Superior temporal gyrus (tissue), 1 donor: ENCODE measurements around the gene CDH2.
A peak's percentile ranks its signal among the peaks of the same experiment; 100 is the strongest.

ENCODE experiments used
- DNase-seq: peaks from one replicate; pipeline ENCODE4 v3.0.0-alpha.2; 2016; ENCODE audit errors: extremely low spot score

CDH2 gene

GRCh38 chr18:28176948-28177827 lies at the start of gene CDH2:
Gene CDH2 (minus strand): TSS chr18:28177130. CDS start chr18:28177022, 108 bp downstream.
- peak; percentile 73 for DNase-seq

- DNase-seq, result no peak
Observed at GRCh38 chr18:28212060-28212459, 35.1 kb upstream of the CDH2 start.

DNA sequence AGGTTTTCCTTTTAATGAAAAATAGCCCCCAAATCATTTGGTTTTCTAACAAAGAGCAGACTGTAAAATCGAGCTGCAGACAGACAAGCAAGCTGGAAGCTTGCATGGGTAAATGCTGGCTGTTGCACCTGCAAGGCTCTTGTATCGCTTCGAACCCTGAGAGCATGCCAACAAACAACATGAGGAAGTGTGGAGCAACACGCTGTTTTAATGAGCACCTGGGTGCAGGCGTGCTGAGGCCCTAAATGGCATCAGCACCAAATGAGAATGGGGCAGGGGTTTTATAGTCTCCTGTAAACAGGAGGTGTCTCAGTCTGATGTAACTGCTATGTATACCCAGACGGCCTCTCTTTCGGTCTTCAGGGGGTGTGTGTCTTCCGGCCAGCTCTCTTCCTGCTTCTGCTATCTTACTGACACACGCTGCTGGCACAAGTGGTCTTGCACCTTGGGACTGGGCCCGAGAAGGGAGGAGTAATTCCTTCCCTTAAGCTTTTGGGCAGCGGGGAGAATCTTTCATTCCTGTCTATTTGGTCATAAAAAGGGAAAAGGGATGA lies 31.9 kb upstream of the CDH2 start:
- no peak for DNase-seq

GRCh38 chr18:28208268-28208667 lies 31.3 kb upstream of the CDH2 start:
- no peak for DNase-seq

- DNase-seq, result no peak
Observed at GRCh38 chr18:28204154-28204553, 27.2 kb upstream of the CDH2 start.

- DNase-seq, result no peak
Observed at GRCh38 chr18:28201056-28201455, 24.1 kb upstream of the CDH2 start.

DNA sequence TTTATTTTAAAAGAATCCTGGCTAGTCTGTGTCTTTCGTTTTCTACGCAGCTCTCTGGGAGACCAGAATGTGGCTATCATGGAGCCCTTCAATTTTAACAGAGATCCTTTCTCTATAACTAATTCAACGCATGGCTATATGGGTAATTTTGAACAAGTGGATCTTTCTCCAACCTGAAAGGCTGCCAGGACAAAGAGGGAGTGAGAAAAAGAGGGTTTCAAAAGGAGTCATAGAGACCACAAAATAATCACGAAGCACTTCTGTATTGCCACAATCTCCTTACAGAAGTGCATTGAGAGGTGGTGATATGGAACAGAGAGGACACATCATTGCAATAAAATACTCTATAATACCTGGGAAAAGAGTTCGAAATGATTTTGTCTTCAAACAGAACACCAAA lies 21.7 kb upstream of the CDH2 start:
- DNase-seq, result no peak

GRCh38 chr18:28193177-28193778 lies 16.3 kb upstream of the CDH2 start:
- DNase-seq, result no peak

DNA sequence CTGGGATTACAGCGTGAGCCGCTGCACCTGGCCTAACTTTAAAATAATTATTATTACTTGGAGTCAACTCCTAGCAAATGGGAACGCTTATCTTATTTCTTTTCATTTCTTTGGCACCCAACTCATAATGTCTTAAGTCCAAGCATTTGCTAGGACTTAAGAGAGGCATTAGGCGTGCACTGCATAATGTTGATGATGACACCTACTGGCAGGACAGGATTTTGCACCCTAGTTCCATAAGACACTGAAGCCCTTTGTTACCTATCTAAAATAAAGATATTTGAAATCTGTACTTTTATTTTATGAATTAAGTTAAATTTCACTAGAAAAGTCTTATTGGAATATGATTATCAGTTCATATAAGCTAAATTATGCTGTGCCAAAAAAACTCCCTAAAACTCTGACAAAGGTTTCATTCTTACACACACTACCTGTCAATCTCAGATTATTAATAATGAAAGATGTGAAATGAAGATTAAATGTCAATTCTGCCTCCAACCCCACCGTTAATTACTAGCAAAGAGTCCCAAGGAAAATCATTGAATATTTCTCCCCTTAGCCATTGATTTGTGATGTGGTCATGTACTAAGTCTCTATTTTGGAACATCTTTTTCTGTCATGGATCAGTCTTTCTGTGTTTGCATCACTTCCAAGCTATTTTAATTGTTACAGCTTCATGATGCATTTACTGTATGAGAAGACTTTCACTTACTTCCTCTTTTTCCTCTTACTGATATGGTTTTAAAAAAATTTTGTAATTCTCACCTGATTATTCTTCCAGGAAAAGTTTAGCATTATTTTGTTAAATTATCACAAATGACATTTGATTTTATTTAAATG lies 12.7 kb upstream of the CDH2 start:
- no peak for DNase-seq

GRCh38 chr18:28185121-28185520 lies 8.2 kb upstream of the CDH2 start:
- no peak for DNase-seq

DNA sequence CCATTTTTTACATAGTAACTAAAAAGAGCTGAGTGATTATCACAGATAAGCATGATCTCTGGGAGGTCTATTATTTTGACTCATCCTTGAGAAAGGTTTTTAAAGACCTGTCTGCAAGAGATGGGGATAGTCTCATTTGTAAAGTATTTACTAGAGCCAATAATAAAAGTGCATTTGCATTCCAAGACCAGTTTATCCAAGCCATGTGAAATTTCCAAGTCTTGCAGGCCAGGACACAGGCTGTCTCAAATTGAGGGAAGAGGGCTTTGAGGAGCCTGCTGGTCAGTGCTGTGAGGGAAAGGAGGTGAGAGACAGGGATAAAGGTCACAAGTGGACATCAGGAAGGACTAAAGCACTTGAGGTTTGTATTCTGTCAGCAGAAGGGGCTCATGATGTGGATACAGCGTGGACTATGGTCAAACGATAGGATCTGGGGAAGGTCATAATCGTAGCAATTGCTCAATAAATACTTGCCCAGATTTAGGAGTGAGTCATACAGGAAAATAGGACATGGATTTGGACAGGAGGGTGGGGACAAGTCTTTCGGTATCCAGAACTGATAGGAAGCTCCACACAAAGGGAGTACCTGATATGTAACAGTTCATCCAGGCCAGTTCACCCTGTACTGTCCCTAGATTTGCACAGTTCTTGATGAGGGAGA lies 6.6 kb upstream of the CDH2 start:
- no peak for DNase-seq

DNA sequence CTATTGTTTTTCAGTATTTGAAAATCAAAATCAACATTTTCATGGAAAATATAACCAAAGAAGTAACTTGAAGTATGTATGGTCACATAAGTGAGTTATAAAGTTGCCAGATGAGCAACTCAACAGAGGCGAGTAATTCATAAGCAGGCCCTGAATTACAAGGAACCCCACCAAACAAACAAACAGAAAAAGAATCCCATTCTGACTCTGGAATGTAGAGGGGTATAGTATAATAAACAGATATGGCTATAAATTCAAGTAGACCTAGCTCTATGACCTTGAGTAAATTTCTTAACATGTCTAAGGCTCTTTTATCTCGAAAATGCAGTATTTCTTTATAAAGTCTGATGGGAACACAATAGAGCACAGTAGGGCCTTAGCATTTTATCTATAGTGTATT lies 4.7 kb upstream of the CDH2 start:
- DNase-seq, result no peak

DNA sequence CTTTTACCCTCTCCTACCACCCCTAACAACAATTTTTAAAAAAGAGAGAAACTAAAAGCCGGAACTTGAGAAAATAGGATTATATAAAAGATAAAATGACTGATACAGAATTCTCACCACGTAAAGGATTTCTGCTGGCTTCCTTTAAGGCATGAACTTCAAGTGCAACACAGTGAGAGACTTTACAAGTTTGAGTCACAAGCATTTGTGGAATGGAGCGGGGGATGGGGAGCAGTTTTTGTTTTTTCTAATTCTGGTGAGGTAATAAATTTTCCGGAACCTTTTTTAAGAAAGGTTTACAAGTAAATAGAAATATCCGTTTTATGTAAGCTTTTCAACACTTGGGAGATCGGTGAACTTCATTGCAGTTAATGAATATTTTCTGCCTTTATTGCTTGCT lies 1.8 kb upstream of the CDH2 start:
- no peak for DNase-seq

GRCh38 chr18:28177828-28178635 lies 1.1 kb upstream of the CDH2 start:
- DNase-seq, result no peak

DNA sequence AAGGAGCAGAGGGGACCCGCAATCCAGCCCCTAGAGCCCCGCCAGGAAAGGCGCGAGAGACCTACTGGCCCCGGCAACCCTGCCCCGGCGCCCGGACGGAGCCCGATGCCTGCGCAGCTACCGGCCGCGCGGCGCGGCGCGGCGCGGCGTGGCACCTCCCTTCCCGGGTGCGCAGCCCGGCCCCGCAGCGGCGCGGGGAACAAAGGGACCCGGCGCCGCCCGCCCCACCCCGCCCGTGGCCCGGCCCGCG lies 307 bp downstream of the CDH2 start:
- no peak for DNase-seq

DNA sequence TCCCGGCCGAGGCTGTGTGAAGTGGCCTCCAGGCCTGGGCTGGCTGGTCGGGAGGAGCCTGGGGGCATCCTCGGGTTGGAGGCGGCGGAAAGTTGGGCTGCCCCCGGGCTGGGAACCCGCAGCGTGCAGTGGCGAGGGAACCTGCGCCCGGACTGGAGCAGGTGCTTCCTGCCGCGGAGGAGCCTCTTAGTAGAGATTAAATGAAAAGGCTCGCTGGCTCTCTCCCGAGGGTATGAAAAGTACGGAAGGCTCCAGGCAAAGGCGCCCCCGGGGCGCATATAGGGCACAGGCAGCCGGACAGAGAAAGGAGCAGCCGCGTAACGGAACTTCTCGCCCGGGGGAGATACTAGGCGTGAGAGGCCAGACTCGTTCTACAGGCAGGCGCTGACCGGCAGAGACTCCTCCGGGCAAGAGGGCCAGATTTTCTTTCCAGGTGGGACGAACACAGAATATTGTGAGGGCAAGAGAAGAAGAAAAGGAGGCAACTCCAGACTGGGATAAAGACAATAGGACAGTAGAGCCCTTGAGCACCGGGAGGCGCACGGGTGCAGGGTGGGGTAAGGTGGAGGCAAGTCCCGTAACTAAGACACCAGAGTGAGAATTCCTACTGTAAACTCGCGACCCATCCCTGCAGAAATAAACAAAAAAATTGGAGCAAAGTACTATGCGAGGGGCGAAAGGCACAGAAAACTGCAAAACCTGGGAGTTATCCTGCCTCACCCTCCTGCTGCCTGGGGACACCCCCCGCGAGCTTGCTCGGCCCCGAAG lies 816 bp downstream of the CDH2 start:
- DNase-seq, result peak; percentile 62

DNA sequence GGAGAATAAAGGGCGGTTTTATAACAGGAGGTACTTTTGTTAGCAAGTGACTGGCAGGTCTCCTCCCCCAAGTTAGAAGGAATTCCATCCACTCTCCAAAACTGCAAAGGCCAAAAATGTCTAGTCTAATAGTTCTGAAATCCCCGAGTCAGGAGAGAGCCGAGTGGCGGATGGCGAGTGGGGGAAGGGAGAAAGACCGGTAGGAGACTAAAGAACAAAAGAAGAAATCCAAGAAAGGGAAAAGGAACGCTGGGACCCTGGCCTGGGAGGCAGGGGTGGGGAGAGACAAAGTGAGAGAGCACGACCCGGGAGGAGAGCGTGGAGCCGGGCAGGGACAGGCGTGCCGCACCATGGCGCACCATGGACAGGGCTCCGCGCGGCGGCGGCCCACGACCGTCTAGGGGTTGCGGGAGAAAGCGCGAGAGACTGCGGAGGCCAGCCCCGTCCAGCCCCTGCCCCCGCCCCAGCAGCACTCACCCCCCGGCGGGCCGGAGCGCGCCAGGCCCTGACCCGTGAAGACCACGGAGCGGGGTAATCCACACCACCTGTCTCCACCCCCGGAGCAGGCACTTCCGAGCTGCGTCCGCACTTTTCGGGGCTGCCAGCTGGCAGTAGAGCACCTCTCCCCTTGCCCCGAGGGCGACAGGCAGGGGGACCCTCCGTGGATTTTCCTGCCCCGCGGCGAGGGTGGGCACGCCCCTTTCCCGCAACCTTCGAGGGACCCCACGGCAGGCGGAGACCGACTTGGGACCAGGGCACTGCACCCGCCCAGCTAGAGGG lies 1.6 kb downstream of the CDH2 start:
- DNase-seq, result no peak

GRCh38 chr18:28174181-28174905 lies 2.6 kb downstream of the CDH2 start:
- DNase-seq, result peak; percentile 37

DNA sequence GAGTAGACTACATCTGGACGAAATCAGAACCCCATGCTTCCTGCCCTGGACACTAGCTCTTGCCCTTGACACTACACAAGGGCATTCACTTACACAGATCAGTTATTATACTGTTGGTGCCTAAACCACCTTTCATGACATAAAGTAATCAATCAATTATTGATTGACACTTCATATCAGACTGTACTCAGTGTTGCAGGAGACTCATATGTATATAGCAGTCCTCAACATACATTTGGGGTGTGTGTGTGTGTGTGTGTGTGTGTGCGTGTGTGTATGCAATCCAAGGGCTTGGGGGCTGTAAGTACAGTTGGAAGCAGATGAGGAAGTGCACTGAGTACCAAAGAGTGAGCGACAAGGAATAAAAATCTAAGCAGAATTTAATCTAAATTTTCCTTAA lies 5.1 kb downstream of the CDH2 start:
- no peak for DNase-seq
